ENCODE measurements around the gene MID1.

The MID1 gene

GRCh38 chrX:10525381-10526120 is 94.8 kb downstream of the MID1 start:
- H3K27ac ChIP-seq (ENCODE audit: low read length), result no peak overlapping the region
- H3K9ac ChIP-seq (ENCODE audit: low read depth, low read length), result no peak overlapping the region
- no peak overlapping the region for H3K4me3 ChIP-seq (ENCODE audit: low read length)
- peaks cover 7% of the 10 kb centered on the region for H3K4me1 ChIP-seq (ENCODE audit: insufficient read depth, low read length)
- H3K36me3 ChIP-seq (ENCODE audit: insufficient read depth, low read depth, low read length), result peaks cover 6% of the 10 kb centered on the region; the same call in 1 of the 2 replicates
- H3K9me3 ChIP-seq (ENCODE audit: insufficient read depth, low read depth, low read length), result no peaks in the 10 kb centered on the region
- no peaks in the 10 kb centered on the region for H3K27me3 ChIP-seq (ENCODE audit: insufficient read depth, low read length)

GRCh38 chrX:10524578-10524977 is 95.8 kb downstream of the MID1 start:
- Histone ChIP-seq H3K9ac (ENCODE audit: low read depth, low read length) (no peak overlapping the region), H3K36me3 (ENCODE audit: insufficient read depth, low read depth, low read length) (peaks cover 4% of the 10 kb centered on the region; the same call in 1 of the 2 replicates), H3K27ac (ENCODE audit: low read length) (no peak overlapping the region), H3K27me3 (ENCODE audit: insufficient read depth, low read length) (no peaks in the 10 kb centered on the region), H3K9me3 (ENCODE audit: insufficient read depth, low read depth, low read length) (no peaks in the 10 kb centered on the region), H3K4me1 (ENCODE audit: insufficient read depth, low read length) (peaks cover 7% of the 10 kb centered on the region), H3K4me3 (ENCODE audit: low read length) (no peak overlapping the region)

- Histone ChIP-seq H3K27ac (ENCODE audit: low read length) (no peak overlapping the region), H3K36me3 (ENCODE audit: insufficient read depth, low read depth, low read length) (no peaks in the 10 kb centered on the region; the same call in 1 of the 2 replicates), H3K4me3 (ENCODE audit: low read length) (no peak overlapping the region), H3K9ac (ENCODE audit: low read depth, low read length) (no peak overlapping the region), H3K27me3 (ENCODE audit: insufficient read depth, low read length) (no peaks in the 10 kb centered on the region), H3K9me3 (ENCODE audit: insufficient read depth, low read depth, low read length) (no peaks in the 10 kb centered on the region), H3K4me1 (ENCODE audit: insufficient read depth, low read length) (peaks cover 7% of the 10 kb centered on the region; the same call in 1 of the 2 replicates)
Measured at GRCh38 chrX:10519761-10520160, 100.6 kb downstream of the MID1 start.

GRCh38 chrX:10519278-10519677 is 101.1 kb downstream of the MID1 start:
- no peak overlapping the region for H3K4me3 ChIP-seq (ENCODE audit: low read length)
- no peak overlapping the region for H3K27ac ChIP-seq (ENCODE audit: low read length)
- no peaks in the 10 kb centered on the region for H3K9me3 ChIP-seq (ENCODE audit: insufficient read depth, low read depth, low read length)
- H3K36me3 ChIP-seq (ENCODE audit: insufficient read depth, low read depth, low read length), result no peaks in the 10 kb centered on the region; the same call in 1 of the 2 replicates
- no peaks in the 10 kb centered on the region for H3K27me3 ChIP-seq (ENCODE audit: insufficient read depth, low read length)
- H3K4me1 ChIP-seq (ENCODE audit: insufficient read depth, low read length), result peaks cover 7% of the 10 kb centered on the region; the same call in 1 of the 2 replicates
- H3K9ac ChIP-seq (ENCODE audit: low read depth, low read length), result no peak overlapping the region

- Histone ChIP-seq H3K4me1 (ENCODE audit: insufficient read depth, low read length) (peaks cover 7% of the 10 kb centered on the region; the same call in 1 of the 2 replicates), H3K9ac (ENCODE audit: low read depth, low read length) (no peak overlapping the region), H3K27me3 (ENCODE audit: insufficient read depth, low read length) (no peaks in the 10 kb centered on the region), H3K36me3 (ENCODE audit: insufficient read depth, low read depth, low read length) (no peaks in the 10 kb centered on the region; the same call in 1 of the 2 replicates), H3K9me3 (ENCODE audit: insufficient read depth, low read depth, low read length) (no peaks in the 10 kb centered on the region), H3K4me3 (ENCODE audit: low read length) (no peak overlapping the region), H3K27ac (ENCODE audit: low read length) (no peak overlapping the region)
Measured at GRCh38 chrX:10518073-10518472, 102.3 kb downstream of the MID1 start.

- H3K36me3 ChIP-seq (ENCODE audit: insufficient read depth, low read depth, low read length), result no peaks in the 10 kb centered on the region; the same call in 1 of the 2 replicates
- no peaks in the 10 kb centered on the region for H3K27me3 ChIP-seq (ENCODE audit: insufficient read depth, low read length)
- H3K9me3 ChIP-seq (ENCODE audit: insufficient read depth, low read depth, low read length), result no peaks in the 10 kb centered on the region
- H3K27ac ChIP-seq (ENCODE audit: low read length), result no peak overlapping the region
- no peak overlapping the region for H3K4me3 ChIP-seq (ENCODE audit: low read length)
- no peak overlapping the region for H3K9ac ChIP-seq (ENCODE audit: low read depth, low read length)
- H3K4me1 ChIP-seq (ENCODE audit: insufficient read depth, low read length), result peaks cover 7% of the 10 kb centered on the region; the same call in 1 of the 2 replicates
Measured at GRCh38 chrX:10516781-10517322, 103.5 kb downstream of the MID1 start.

GRCh38 chrX:10514891-10515290 is 105.5 kb downstream of the MID1 start:
- Histone ChIP-seq H3K4me3 (ENCODE audit: low read length) (no peak overlapping the region), H3K4me1 (ENCODE audit: insufficient read depth, low read length) (peaks cover 9% of the 10 kb centered on the region; the same call in 1 of the 2 replicates), H3K36me3 (ENCODE audit: insufficient read depth, low read depth, low read length) (no peaks in the 10 kb centered on the region), H3K27ac (ENCODE audit: low read length) (no peak overlapping the region), H3K9me3 (ENCODE audit: insufficient read depth, low read depth, low read length) (no peaks in the 10 kb centered on the region), H3K9ac (ENCODE audit: low read depth, low read length) (no peak overlapping the region), H3K27me3 (ENCODE audit: insufficient read depth, low read length) (no peaks in the 10 kb centered on the region)

- H3K4me3 ChIP-seq (ENCODE audit: low read length), result no peak overlapping the region
- H3K27ac ChIP-seq (ENCODE audit: low read length), result no peak overlapping the region
- H3K36me3 ChIP-seq (ENCODE audit: insufficient read depth, low read depth, low read length), result no peaks in the 10 kb centered on the region
- no peaks in the 10 kb centered on the region for H3K27me3 ChIP-seq (ENCODE audit: insufficient read depth, low read length)
- H3K9ac ChIP-seq (ENCODE audit: low read depth, low read length), result no peak overlapping the region
- peaks cover 16% of the 10 kb centered on the region; the same call in 1 of the 2 replicates for H3K4me1 ChIP-seq (ENCODE audit: insufficient read depth, low read length)
- H3K9me3 ChIP-seq (ENCODE audit: insufficient read depth, low read depth, low read length), result no peaks in the 10 kb centered on the region
Measured at GRCh38 chrX:10513974-10514373, 106.4 kb downstream of the MID1 start.

- Histone ChIP-seq H3K4me1 (ENCODE audit: insufficient read depth, low read length) (peaks cover 21% of the 10 kb centered on the region; the same call in 1 of the 2 replicates), H3K9ac (ENCODE audit: low read depth, low read length) (no peak overlapping the region), H3K27ac (ENCODE audit: low read length) (no peak overlapping the region), H3K4me3 (ENCODE audit: low read length) (no peak overlapping the region), H3K36me3 (ENCODE audit: insufficient read depth, low read depth, low read length) (no peaks in the 10 kb centered on the region), H3K27me3 (ENCODE audit: insufficient read depth, low read length) (no peaks in the 10 kb centered on the region), H3K9me3 (ENCODE audit: insufficient read depth, low read depth, low read length) (no peaks in the 10 kb centered on the region)
Measured at GRCh38 chrX:10512741-10513140, 107.6 kb downstream of the MID1 start.

- Histone ChIP-seq H3K27me3 (ENCODE audit: insufficient read depth, low read length) (no peaks in the 10 kb centered on the region), H3K9ac (ENCODE audit: low read depth, low read length) (no peak overlapping the region), H3K9me3 (ENCODE audit: insufficient read depth, low read depth, low read length) (no peaks in the 10 kb centered on the region), H3K4me1 (ENCODE audit: insufficient read depth, low read length) (peaks cover 25% of the 10 kb centered on the region; the same call in 1 of the 2 replicates), H3K36me3 (ENCODE audit: insufficient read depth, low read depth, low read length) (no peaks in the 10 kb centered on the region), H3K27ac (ENCODE audit: low read length) (no peak overlapping the region), H3K4me3 (ENCODE audit: low read length) (no peak overlapping the region)
Measured at GRCh38 chrX:10512258-10512657, 108.1 kb downstream of the MID1 start.

GRCh38 chrX:10509397-10509796 is 111.0 kb downstream of the MID1 start:
- Histone ChIP-seq H3K27ac (ENCODE audit: low read length) (no peak overlapping the region), H3K9ac (ENCODE audit: low read depth, low read length) (peak overlapping the region; percentile 48; the same call in 1 of the 2 replicates), H3K4me1 (ENCODE audit: insufficient read depth, low read length) (peaks cover 31% of the 10 kb centered on the region; the same call in 1 of the 2 replicates), H3K27me3 (ENCODE audit: insufficient read depth, low read length) (no peaks in the 10 kb centered on the region), H3K9me3 (ENCODE audit: insufficient read depth, low read depth, low read length) (no peaks in the 10 kb centered on the region), H3K4me3 (ENCODE audit: low read length) (peak overlapping the region; percentile 46; the same call in 1 of the 2 replicates), H3K36me3 (ENCODE audit: insufficient read depth, low read depth, low read length) (no peaks in the 10 kb centered on the region)

GRCh38 chrX:10508891-10509290 is 111.5 kb downstream of the MID1 start:
- H3K27ac ChIP-seq (ENCODE audit: low read length), result peak overlapping the region; percentile 8
- H3K4me3 ChIP-seq (ENCODE audit: low read length), result peak overlapping the region; percentile 46; the same call in 1 of the 2 replicates
- no peaks in the 10 kb centered on the region for H3K36me3 ChIP-seq (ENCODE audit: insufficient read depth, low read depth, low read length)
- no peaks in the 10 kb centered on the region for H3K27me3 ChIP-seq (ENCODE audit: insufficient read depth, low read length)
- no peaks in the 10 kb centered on the region for H3K9me3 ChIP-seq (ENCODE audit: insufficient read depth, low read depth, low read length)
- peaks cover 31% of the 10 kb centered on the region; the same call in 1 of the 2 replicates for H3K4me1 ChIP-seq (ENCODE audit: insufficient read depth, low read length)
- peak overlapping the region; percentile 48; the same call in 1 of the 2 replicates for H3K9ac ChIP-seq (ENCODE audit: low read depth, low read length)
